Sigmoid colon (tissue), 4 donors: ENCODE results near the gene DTNA.

Experiments used
- POLR2AphosphoS5 ChIP-seq, 4 donors: sonication (generic); formaldehyde crosslinking; IDR thresholded peaks; one replicate each; pipeline ENCODE4 v1.6.1; 2017; ENCODE audit warnings: antibody characterized with exemption in 4 of 4
- TF ChIP-seq, protein P1 (sequence below), 4 experiments: fragments of 450-650 bp in 3 of 4; fragments of 200-600 bp in 1 of 4; IDR thresholded peaks; one replicate each; pipeline ENCODE4 v1.5.1; 2016 to 2019; ENCODE audit warnings: antibody characterized with exemption in 4 of 4, mild to moderate bottlenecking in 3 of 4, moderate library complexity in 2 of 4

DNA sequence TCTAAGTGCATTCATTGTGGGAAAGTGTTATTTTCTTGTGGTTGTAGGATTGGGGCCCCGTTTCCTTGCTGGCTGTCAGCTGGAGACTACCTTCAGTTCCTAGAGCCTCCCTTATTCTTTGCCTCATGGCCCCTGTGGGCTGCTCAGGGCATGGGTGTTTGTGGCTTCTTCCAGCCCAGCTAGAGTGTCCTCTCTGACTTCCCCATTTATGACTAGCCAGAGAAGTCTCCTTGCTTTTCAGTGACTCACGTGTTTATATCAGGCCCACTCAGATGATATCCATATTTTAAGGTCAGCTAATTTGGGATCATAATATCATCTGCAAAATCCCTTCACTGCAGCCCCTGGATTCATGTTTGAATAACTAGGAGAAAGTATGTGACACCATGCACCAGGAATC lies 62.8 kb downstream of the DTNA start:
- TF ChIP-seq, protein P1, sequence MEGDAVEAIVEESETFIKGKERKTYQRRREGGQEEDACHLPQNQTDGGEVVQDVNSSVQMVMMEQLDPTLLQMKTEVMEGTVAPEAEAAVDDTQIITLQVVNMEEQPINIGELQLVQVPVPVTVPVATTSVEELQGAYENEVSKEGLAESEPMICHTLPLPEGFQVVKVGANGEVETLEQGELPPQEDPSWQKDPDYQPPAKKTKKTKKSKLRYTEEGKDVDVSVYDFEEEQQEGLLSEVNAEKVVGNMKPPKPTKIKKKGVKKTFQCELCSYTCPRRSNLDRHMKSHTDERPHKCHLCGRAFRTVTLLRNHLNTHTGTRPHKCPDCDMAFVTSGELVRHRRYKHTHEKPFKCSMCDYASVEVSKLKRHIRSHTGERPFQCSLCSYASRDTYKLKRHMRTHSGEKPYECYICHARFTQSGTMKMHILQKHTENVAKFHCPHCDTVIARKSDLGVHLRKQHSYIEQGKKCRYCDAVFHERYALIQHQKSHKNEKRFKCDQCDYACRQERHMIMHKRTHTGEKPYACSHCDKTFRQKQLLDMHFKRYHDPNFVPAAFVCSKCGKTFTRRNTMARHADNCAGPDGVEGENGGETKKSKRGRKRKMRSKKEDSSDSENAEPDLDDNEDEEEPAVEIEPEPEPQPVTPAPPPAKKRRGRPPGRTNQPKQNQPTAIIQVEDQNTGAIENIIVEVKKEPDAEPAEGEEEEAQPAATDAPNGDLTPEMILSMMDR (IDR thresholded peaks at IDR 0.05): no peak
- no peak for TF ChIP-seq POLR2AphosphoS5 (IDR thresholded peaks at IDR 0.05)
